IMR-90 (cell line): ENCODE measurements around the gene FDPS. TPM values are rescaled to one million over a fixed set of nuclear protein-coding genes. Genes with fewer than 3 reads are reported as not detected.

Source experiments
- ATAC-seq: fragments of 200-7000 bp; cut with Tn5 transposase; 2 replicates; pipeline ENCODE4 v1.9.1; 2020; ENCODE audit warnings: low read depth, mild to moderate bottlenecking, moderate library complexity
- BruUV-seq: library from RNA; stranded (reverse); fragments of 400-500 nt; replicated peaks from 2 replicates; lab custom pipeline; 2021; lab: Mats Ljungman, UMichigan
- CTCF ChIA-PET: fragments of 300-600 bp; formaldehyde crosslinking; extraction: SDS; loops from one replicate; lab custom pipeline; 2021; ENCODE audit warnings: antibody characterized with exemption; lab: Yijun Ruan, JAX
- POLR2A ChIA-PET: fragments of 300-600 bp; sonication (Branson Sonifier 250); formaldehyde crosslinking; loops from one replicate; lab custom pipeline; 2022; ENCODE audit warnings: antibody characterized with exemption; ENCODE audit not compliant: unreplicated experiment; lab: Charles Lee
- DNase-seq: peaks from one replicate; pipeline ENCODE4 v3.0.0; 2013
- H2AFZ ChIP-seq: replicated peaks from 2 replicates; pipeline ENCODE3; 2013; ENCODE audit warnings: low read length, mild to moderate bottlenecking; ENCODE audit not compliant: poor library complexity
- H2AK5ac ChIP-seq: 2 replicates; pipeline ENCODE4 v1.6.1; 2013; ENCODE audit warnings: low read depth, low read length, inconsistent platforms
- H2AK9ac ChIP-seq: replicated peaks from 2 replicates; pipeline ENCODE3; 2013; ENCODE audit warnings: mild to moderate bottlenecking, low read depth, low read length, moderate library complexity; ENCODE audit not compliant: poor library complexity
- H2BK120ac ChIP-seq: 2 replicates; pipeline ENCODE4 v1.6.1; 2013; ENCODE audit warnings: low read depth, low read length, inconsistent platforms
- H2BK15ac ChIP-seq: 3 replicates; pipeline ENCODE4 v1.6.1; 2013; ENCODE audit warnings: low read depth, low read length, inconsistent platforms
- H2BK20ac ChIP-seq: 2 replicates; pipeline ENCODE4 v1.6.1; 2013; ENCODE audit warnings: low read depth, mild to moderate bottlenecking, inconsistent platforms, low read length, moderate library complexity
- H2BK5ac ChIP-seq: 2 replicates; pipeline ENCODE4 v1.6.1; 2013; ENCODE audit warnings: mild to moderate bottlenecking, low read depth, low read length, inconsistent platforms; ENCODE audit not compliant: poor library complexity, severe bottlenecking
- H3K14ac ChIP-seq: replicated peaks from 2 replicates; pipeline ENCODE4 v1.6.1; 2013; ENCODE audit warnings: low read depth, low read length, inconsistent platforms
- H3K18ac ChIP-seq: 2 replicates; pipeline ENCODE4 v1.6.1; 2013; ENCODE audit warnings: low read depth, low read length, control low read depth
- H3K23ac ChIP-seq: 2 replicates; pipeline ENCODE4 v1.6.1; 2013; ENCODE audit warnings: low read depth, low read length, inconsistent platforms
- H3K27ac ChIP-seq: 2 replicates; pipeline ENCODE4 v1.5.1; 2013; ENCODE audit warnings: mild to moderate bottlenecking, control low read depth, low read length; ENCODE audit not compliant: insufficient read depth
- H3K27me3 ChIP-seq: 2 replicates; pipeline ENCODE4 v1.6.1; 2013; ENCODE audit warnings: low read length; ENCODE audit not compliant: control insufficient read depth, insufficient read depth
- H3K36me3 ChIP-seq: 2 replicates; pipeline ENCODE4 v1.6.1; 2013; ENCODE audit warnings: low read length, mixed read lengths; ENCODE audit not compliant: control insufficient read depth, insufficient read depth
- H3K4ac ChIP-seq: 2 replicates; pipeline ENCODE4 v1.6.1; 2013; ENCODE audit warnings: low read depth, low read length, inconsistent platforms
- H3K4me1 ChIP-seq: 2 replicates; pipeline ENCODE4 v1.6.1; 2013; ENCODE audit warnings: low read length, mixed read lengths; ENCODE audit not compliant: control insufficient read depth, insufficient read depth
- H3K4me2 ChIP-seq: 2 replicates; pipeline ENCODE4 v1.6.1; 2013; ENCODE audit warnings: low read depth, mild to moderate bottlenecking, control low read depth, low read length, moderate library complexity
- H3K4me3 ChIP-seq: 2 replicates; pipeline ENCODE4 v1.5.1; 2013; ENCODE audit warnings: low read depth, mild to moderate bottlenecking, control low read depth, low read length, moderate library complexity; ENCODE audit not compliant: insufficient read depth
- H3K56ac ChIP-seq: 2 replicates; pipeline ENCODE4 v1.6.1; 2013; ENCODE audit warnings: low read length, inconsistent platforms; ENCODE audit not compliant: insufficient read depth; ENCODE audit errors: extremely low read depth
- H3K79me1 ChIP-seq, 2 experiments: 2 replicates each; pipeline ENCODE4 v1.6.1; 2013; ENCODE audit warnings: low read length in 2 of 2, inconsistent platforms in 1 of 2, low read depth in 1 of 2
- H3K9ac ChIP-seq: 2 replicates; pipeline ENCODE4 v1.6.1; 2013; ENCODE audit warnings: low read depth, low read length, control low read depth
- H3K9me1 ChIP-seq: 2 replicates; pipeline ENCODE4 v1.6.1; 2013; ENCODE audit warnings: low read length, inconsistent platforms; ENCODE audit not compliant: insufficient read depth
- H3K9me3 ChIP-seq: 2 replicates; pipeline ENCODE4 v1.6.1; 2013; ENCODE audit warnings: low read length; ENCODE audit not compliant: control insufficient read depth, insufficient read depth
- H4K20me1 ChIP-seq: 2 replicates; pipeline ENCODE4 v1.6.1; 2013; ENCODE audit warnings: low read length, inconsistent platforms; ENCODE audit not compliant: insufficient read depth
- H4K5ac ChIP-seq: 2 replicates; pipeline ENCODE4 v1.6.1; 2013; ENCODE audit warnings: mild to moderate bottlenecking, low read depth, low read length, control low read depth
- H4K8ac ChIP-seq, 2 experiments: 2 replicates each; pipeline ENCODE4 v1.6.1; 2013; ENCODE audit warnings: low read depth in 2 of 2, low read length in 2 of 2, control low read depth in 1 of 2, inconsistent platforms in 1 of 2
- H4K91ac ChIP-seq: 2 replicates; pipeline ENCODE4 v1.6.1; 2013; ENCODE audit warnings: low read depth, low read length, inconsistent platforms; ENCODE audit not compliant: insufficient read depth
- BHLHE40 ChIP-seq: fragments of 150-350 bp; IDR thresholded peaks from 2 replicates; pipeline ENCODE4 v1.6.1; 2016; ENCODE audit warnings: mild to moderate bottlenecking, low read depth, low read length
- CEBPB ChIP-seq: IDR thresholded peaks from 2 replicates; pipeline ENCODE4 v1.6.1; 2012; ENCODE audit warnings: low read depth, low read length, improper control_type of control experiment
- CHD1 ChIP-seq: IDR thresholded peaks from 2 replicates; pipeline ENCODE4 v1.6.1; 2012; ENCODE audit warnings: low read depth, low read length, improper control_type of control experiment
- FOS ChIP-seq: fragments of 150-350 bp; IDR thresholded peaks from 2 replicates; pipeline ENCODE4 v1.6.1; 2016; ENCODE audit warnings: low read depth, low read length
- MAFK ChIP-seq: IDR thresholded peaks from 2 replicates; pipeline ENCODE4 v1.6.1; 2012; ENCODE audit warnings: low read depth, low read length, improper control_type of control experiment
- MAZ ChIP-seq: IDR thresholded peaks from 2 replicates; pipeline ENCODE4 v1.6.1; 2012; ENCODE audit warnings: low read depth, mild to moderate bottlenecking, low read length, improper control_type of control experiment, moderate library complexity, borderline replicate concordance
- MXI1 ChIP-seq: IDR thresholded peaks from 2 replicates; pipeline ENCODE4 v1.6.1; 2012; ENCODE audit warnings: low read depth, mild to moderate bottlenecking, low read length, moderate library complexity, borderline replicate concordance
- NFE2L2 ChIP-seq: fragments of 150-350 bp; IDR thresholded peaks from 2 replicates; pipeline ENCODE4 v1.6.1; 2016; ENCODE audit warnings: low read depth, mild to moderate bottlenecking, low read length
- POLR2A ChIP-seq: IDR thresholded peaks from 2 replicates; pipeline ENCODE4 v1.6.1; 2012; ENCODE audit warnings: mild to moderate bottlenecking, low read depth, low read length
- RAD21 ChIP-seq: IDR thresholded peaks from 2 replicates; pipeline ENCODE4 v1.6.1; 2012; ENCODE audit warnings: low read length, improper control_type of control experiment
- RCOR1 ChIP-seq: IDR thresholded peaks from 2 replicates; pipeline ENCODE4 v1.6.1; 2012; ENCODE audit warnings: mild to moderate bottlenecking, low read length, improper control_type of control experiment; ENCODE audit not compliant: insufficient replicate concordance
- RFX5 ChIP-seq: IDR thresholded peaks from 2 replicates; pipeline ENCODE4 v1.8.0; 2012; ENCODE audit warnings: low read depth, mild to moderate bottlenecking, low read length, moderate library complexity
- SMC3 ChIP-seq: fragments of 150-350 bp; IDR thresholded peaks from 2 replicates; pipeline ENCODE4 v1.6.1; 2016; ENCODE audit warnings: low read depth, mild to moderate bottlenecking, antibody characterized with exemption, low read length, moderate library complexity
- WGBS, 2 experiments: methylation state at CpG; one replicate each; pipeline versions ENCODE4 v1.1.5 to v1.1.7; 2013; ENCODE audit warnings: missing lambda C conversion rate in 2 of 2; ENCODE audit not compliant: insufficient read length in 1 of 2; ENCODE audit errors: extremely low coverage in 2 of 2; 5-methylcytosine and 5-hydroxymethylcytosine counted together
- dilution Hi-C: fragments of 300-500 bp; cut with HindIII; formaldehyde crosslinking; loops from one replicate; pipeline ENCODE4 v1.14.3; 2018; ENCODE audit warnings: low sequenced_read_pairs; ENCODE audit not compliant: unreplicated experiment
- in situ Hi-C: fragments of 300-500 bp; cut with MboI; formaldehyde crosslinking; loops from 3 replicates; pipeline ENCODE4 v1.14.3; 2019; ENCODE audit warnings: low sequenced_read_pairs, inconsistent platforms, mixed read lengths
- intact Hi-C: fragments of 100-400 bp; cut with micrococcal nuclease; formaldehyde crosslinking; loops from 2 replicates; pipeline ENCODE4 v1.10.0; 2022
- polyA plus RNA-seq, 3 experiments: library from polyadenylated mRNA; depleted of rRNA; stranded (reverse); fragments of >200 nt; gene quantifications; 2 replicates each; pipeline ENCODE4 v1.2.3, GENCODE V29; 2012; ENCODE audit warnings: low replicate concordance in 1 of 3
- total RNA-seq: library from RNA; depleted of rRNA; stranded (reverse); fragments of >200 nt; gene quantifications from 2 replicates; pipeline ENCODE4 v1.2.3, GENCODE V29; 2012
- TF ChIP-seq, protein P1 (sequence below): conservative IDR thresholded peaks from 2 replicates; pipeline ENCODE4 v1.5.1; 2012; ENCODE audit warnings: mild to moderate bottlenecking, low read depth, low read length, improper control_type of control experiment
- TF ChIP-seq, protein P2 (sequence below): fragments of 150-350 bp; IDR thresholded peaks from 2 replicates; pipeline ENCODE4 v1.6.1; 2016; ENCODE audit warnings: low read depth, mild to moderate bottlenecking, low read length, moderate library complexity, borderline replicate concordance
- TF ChIP-seq, protein P3 (sequence below): fragments of 150-350 bp; IDR thresholded peaks from 2 replicates; pipeline ENCODE4 v1.6.1; 2017; ENCODE audit warnings: mild to moderate bottlenecking, antibody characterized with exemption, low read length, low read depth

Gene FDPS
- total and polyA plus RNA-seq, 2 of the 4 experiments (the other 2 are of a cell fraction) = 183 to 191 TPM

DNA sequence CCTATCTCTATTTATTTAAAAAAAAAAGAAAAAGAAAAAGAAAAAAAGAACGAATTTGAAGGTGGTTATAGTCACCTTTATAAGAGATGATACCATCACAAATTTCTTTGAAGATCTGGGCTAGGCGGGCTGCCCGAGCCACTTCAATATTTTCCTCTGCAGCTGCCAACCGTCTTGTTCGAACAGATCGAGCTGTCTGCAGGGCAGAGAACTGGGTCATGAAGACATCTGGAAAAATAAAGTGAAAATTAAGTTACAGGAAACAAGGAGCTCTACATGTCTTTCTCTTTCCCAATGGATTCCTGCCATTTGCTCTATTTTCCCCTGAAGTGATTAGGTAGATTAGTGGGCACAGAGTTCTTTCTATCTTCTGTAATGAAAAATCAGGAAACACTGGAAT is 44.0 kb downstream of the FDPS start:
- TF ChIP-seq POLR2A = no peak
- no peak for TF ChIP-seq SMC3
- TF ChIP-seq MXI1 = no peak
- TF ChIP-seq CEBPB = no peak
- TF ChIP-seq MAFK = no peak
- TF ChIP-seq RFX5 = no peak
- TF ChIP-seq, protein P1, sequence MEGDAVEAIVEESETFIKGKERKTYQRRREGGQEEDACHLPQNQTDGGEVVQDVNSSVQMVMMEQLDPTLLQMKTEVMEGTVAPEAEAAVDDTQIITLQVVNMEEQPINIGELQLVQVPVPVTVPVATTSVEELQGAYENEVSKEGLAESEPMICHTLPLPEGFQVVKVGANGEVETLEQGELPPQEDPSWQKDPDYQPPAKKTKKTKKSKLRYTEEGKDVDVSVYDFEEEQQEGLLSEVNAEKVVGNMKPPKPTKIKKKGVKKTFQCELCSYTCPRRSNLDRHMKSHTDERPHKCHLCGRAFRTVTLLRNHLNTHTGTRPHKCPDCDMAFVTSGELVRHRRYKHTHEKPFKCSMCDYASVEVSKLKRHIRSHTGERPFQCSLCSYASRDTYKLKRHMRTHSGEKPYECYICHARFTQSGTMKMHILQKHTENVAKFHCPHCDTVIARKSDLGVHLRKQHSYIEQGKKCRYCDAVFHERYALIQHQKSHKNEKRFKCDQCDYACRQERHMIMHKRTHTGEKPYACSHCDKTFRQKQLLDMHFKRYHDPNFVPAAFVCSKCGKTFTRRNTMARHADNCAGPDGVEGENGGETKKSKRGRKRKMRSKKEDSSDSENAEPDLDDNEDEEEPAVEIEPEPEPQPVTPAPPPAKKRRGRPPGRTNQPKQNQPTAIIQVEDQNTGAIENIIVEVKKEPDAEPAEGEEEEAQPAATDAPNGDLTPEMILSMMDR = no peak
- TF ChIP-seq, protein P2, sequence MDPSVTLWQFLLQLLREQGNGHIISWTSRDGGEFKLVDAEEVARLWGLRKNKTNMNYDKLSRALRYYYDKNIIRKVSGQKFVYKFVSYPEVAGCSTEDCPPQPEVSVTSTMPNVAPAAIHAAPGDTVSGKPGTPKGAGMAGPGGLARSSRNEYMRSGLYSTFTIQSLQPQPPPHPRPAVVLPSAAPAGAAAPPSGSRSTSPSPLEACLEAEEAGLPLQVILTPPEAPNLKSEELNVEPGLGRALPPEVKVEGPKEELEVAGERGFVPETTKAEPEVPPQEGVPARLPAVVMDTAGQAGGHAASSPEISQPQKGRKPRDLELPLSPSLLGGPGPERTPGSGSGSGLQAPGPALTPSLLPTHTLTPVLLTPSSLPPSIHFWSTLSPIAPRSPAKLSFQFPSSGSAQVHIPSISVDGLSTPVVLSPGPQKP = no peak
- no peak for TF ChIP-seq RCOR1
- TF ChIP-seq RAD21 = no peak
- TF ChIP-seq BHLHE40 = no peak
- no peak for TF ChIP-seq NFE2L2
- no peak for TF ChIP-seq MAZ
- no peak for TF ChIP-seq CHD1
- no peak for TF ChIP-seq FOS
- TF ChIP-seq, protein P3, sequence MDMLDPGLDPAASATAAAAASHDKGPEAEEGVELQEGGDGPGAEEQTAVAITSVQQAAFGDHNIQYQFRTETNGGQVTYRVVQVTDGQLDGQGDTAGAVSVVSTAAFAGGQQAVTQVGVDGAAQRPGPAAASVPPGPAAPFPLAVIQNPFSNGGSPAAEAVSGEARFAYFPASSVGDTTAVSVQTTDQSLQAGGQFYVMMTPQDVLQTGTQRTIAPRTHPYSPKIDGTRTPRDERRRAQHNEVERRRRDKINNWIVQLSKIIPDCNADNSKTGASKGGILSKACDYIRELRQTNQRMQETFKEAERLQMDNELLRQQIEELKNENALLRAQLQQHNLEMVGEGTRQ = no peak
- Histone ChIP-seq H4K91ac (no peak overlapping the region), H2AK9ac (no peak overlapping the region), H3K27me3 (no peaks in the 10 kb centered on the region), H3K4ac (no peak overlapping the region), H3K18ac (no peak overlapping the region), H2BK20ac (no peak overlapping the region), H3K4me1 (no peaks in the 10 kb centered on the region), H4K8ac (no peak overlapping the region), H2AFZ (no peak overlapping the region), H2AK5ac (no peak overlapping the region), H3K4me2 (no peak overlapping the region), H3K14ac (no peak overlapping the region), H3K23ac (no peak overlapping the region), H4K20me1 (no peaks in the 10 kb centered on the region), H3K36me3 (peaks cover 39% of the 10 kb centered on the region), H2BK120ac (no peak overlapping the region), H2BK5ac (no peak overlapping the region), H3K9ac (no peak overlapping the region), H3K4me3 (no peak overlapping the region), H3K27ac (no peak overlapping the region), H3K9me3 (no peaks in the 10 kb centered on the region), H4K5ac (no peak overlapping the region), H2BK15ac (no peak overlapping the region), H3K79me1 (no peaks in the 10 kb centered on the region), H3K56ac (no peak overlapping the region), H3K9me1 (peaks cover 2% of the 10 kb centered on the region)
- intact Hi-C loops = loop anchor here (10.0 kb wide), 1 partner anchor 312 kb away; no protein-coding TSS in a partner anchor
- dilution Hi-C loops = no loop called here
- in situ Hi-C loops = no loop called here
- WGBS, 2 experiments = no CpG with 5 or more reads among the region's 6 CpGs
- DNase-seq = no peak
- CTCF ChIA-PET = no interaction called here
- no TSS peak for BruUV-seq
- POLR2A ChIA-PET = no interaction called here
- no peak for ATAC-seq
